Fibroblast of skin of scalp (primary cell): ENCODE data around the gene IRX4.
A peak's percentile ranks its signal among the peaks of the same experiment; 100 is the strongest.

Experiments used
- DNase-seq: peaks from one replicate; pipeline ENCODE4 v3.0.0-alpha.2; 2013

Gene IRX4

DNA sequence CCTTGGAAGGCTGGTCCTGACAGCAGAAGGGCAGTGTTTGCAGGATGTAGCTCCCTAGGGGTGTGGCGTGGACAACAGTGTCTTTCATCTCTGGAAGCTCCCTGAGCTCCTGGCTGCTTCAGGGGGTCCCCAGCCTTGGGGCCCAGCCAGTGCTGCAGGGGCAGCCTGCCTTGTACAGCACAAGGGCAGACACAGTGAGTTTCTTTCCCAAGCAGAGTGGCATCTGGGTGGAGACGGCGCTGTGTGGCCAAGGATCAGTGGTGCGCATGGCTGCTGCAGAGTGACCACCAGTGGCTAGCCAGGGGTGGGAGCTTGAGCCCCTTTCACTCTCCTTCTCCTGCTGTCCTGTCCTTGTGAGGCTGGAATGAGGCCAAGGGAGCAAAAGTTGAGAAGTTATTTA lies 7.6 kb upstream of the IRX4 start:
- DNase-seq, result no peak

DNA sequence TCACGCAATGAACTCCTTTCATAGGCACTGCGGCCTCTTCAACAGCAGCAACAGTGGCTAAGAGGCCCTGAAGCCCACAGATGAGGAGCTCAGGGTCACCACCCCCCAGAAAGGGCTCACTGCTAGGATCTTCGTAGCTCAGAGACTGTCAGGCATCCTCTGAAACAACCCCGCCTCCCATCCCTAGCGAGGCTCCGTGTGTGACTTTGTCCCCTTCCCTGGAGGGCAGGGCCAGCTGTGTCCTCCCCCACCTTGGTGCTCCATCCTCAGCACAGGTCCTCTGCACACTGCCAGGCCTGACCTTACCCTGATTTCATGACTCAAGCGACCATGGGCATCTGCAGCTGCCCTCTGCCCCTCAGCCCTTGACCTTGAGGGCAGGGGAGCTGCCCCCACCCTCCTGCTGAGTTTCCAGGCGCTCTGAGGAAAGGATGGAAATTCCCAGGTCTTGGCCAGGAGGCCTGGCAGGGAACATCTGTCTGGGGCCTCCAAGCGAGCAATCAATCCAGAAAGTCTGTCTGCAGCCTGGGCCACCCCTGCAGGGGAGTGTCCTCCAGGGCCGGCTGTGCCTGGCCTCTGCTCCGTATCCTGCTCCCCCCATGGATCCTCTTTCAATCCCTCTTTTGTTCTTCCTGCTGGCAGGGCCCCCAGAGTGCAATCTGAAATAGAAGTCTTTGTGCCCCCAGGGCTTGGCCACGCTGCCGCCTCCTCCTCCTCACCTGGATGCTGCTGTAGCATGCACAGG lies 6.8 kb upstream of the IRX4 start:
- DNase-seq, result no peak

DNA sequence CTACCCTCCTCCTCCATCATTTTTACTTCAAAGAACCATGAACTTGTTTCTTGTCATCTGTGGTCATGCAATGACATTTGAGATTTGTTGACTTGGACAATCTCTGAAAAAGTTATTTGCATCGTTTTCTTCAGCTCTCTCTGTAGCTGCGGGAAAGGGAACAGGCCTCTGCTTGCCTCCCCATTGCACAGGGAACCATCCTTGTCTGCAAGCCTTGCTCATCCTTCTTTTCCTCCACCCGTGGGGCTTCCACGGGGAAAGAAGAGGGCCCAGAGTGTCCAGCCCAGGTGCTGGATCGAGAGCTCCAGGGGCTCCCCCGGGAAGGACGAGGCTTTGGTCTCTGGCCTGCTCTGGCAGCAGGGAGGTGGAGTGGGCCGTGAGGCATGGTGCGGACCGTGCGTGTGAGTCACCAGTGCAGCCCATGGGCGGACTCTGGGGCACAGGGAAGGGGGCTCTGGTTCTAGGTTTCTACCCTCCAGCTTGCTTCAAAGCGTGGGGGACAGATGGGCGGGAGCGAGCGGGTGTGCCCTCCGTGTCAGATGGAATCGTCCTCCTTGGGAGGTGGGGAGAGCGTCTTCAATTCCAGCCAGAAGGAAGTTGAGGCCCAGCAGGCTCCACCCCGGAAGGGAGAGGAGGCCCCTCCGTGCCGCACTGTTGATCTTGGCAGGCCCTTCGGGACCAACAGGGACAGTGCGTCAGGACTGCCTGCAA lies 6.0 kb upstream of the IRX4 start:
- no peak for DNase-seq

DNA sequence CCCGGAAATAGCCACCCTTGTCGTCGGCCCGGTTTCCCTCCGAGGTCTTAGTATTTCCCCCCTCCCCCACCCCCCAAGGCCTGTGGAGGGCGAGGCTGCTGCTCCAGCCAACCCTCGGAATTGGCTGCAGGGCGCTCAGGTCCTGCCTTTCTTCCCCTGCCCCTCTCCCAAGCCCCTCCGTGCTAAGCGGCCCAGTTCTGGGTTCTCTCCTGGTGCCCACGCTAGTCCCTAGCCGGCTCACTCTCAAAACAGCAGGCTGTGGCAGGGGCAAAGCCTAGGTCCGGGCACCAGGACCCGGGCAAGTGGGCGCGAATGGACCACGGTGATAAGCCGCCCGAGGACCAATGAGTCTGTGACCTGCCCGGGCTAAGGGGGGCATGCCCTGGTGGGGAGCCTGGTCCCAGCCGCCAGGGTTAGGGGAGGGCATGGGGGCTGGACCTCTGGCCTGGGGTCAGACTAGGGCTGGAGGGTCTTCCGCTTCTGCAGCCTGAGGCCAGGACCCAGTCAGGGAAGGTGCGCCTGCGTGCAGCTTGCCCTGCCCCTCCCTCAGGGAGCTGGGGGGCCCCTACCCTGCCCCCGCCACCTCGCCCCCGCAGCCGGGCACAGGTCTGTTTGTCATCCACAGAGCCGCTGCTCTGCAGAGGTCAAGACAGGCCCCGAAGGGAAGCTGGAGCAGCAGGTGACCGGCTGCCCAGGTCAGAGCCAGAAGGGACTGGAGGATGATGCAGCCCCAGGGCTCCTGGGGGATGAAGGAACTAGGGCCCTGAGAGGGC lies 5.0 kb upstream of the IRX4 start:
- DNase-seq, result no peak

DNA sequence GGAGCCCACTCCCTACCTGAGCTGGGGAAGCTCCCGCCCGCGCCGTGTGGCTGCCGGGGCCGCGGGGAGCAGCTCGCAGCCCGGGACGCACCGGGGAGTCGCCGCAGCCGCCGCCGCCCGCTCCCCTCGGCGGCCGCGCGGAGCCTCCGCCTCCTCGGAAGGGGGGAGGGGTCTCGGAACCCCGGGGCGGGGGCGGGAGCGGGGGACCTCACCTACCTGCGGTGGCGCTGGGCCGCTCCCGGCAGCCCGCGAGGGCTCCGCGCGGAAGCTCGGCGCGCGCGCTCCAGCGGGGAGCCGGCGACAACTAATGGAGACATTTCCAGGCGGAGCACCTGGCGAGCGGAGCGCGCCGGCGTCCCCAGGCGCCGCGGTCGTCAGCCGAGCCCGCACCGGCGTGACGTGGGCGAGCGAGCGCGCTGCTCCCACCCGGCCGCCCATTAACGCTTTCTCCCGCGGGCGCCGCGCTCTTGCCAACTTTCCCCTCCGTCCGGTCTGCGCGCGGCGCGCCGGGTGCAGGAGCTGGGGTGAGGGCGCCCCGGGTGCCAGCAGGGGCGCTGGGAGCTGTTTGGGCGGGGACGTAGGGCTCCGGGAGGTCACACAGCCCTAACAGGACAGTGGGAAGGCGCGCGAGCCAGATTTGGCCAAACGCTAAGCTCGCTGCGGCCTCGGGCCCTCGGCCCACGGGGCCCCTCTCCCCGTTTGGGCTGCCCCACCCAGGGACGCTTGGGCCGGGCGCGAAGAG lies 4.3 kb upstream of the IRX4 start:
- no peak for DNase-seq

DNA sequence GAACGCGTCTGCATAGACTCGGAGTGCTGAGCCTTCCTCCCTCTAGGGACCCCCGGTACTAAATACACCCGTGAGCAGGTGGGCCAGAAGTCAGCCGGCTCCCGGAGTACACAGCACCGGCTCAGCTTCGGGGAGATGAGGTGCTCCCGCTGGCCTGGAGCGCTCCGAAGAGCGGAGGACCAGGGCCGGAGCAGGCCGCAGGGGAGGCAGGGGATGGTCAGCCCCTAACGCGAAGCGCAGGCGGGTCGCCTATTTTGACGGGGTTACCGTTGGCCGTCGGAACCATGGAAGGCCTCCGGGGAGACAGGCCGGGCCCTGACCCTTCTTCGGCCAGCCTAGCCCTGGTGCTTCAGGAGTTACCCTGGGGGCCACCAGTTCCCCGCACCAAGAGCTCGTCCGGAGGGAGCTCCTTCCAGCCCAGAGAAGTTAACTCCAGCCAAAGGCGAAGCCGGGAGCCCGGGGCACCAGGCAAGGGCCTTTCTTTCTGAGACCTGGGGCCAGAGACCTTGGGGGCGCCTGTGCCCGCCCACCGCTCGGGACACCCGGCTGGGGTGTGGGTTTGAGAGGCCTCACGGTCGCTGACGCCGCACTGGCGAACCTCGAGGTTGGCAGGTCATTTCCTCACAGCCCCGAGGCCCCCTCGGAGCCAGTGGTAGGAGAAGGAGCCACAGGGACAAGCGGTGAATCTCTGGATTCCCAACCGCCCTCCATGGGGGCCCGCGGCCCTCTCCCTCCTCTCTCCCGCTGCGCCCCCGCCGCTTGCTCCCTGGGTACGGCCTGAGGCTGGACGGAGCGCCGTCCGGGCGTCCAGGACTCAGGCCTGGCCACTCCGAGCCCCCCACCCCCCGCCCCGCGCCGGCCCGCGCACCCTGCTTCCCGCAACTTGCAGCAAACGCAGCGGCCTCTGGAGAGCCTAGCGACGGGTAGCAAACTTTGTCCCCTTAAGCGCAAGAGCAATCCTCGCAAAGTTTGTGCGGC lies 3.4 kb upstream of the IRX4 start:
- DNase-seq, result no peak

DNA sequence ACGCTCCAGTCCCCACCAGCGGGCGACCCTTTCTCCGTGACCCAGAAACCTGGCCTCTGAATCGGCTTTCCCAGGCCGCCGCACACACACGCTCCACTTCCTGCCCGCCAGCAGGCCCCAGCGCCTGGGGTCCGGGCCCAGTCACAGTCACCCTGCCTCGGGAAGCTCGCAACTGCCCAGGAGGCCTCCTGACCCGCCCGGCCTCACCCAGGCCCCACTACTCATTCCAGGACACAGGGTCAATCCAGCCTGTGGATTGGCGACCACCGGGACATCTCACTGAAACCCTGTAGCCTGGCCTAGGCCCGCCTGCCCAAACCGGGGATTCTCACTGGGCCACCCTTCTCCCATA lies 2.7 kb upstream of the IRX4 start:
- no peak for DNase-seq

DNA sequence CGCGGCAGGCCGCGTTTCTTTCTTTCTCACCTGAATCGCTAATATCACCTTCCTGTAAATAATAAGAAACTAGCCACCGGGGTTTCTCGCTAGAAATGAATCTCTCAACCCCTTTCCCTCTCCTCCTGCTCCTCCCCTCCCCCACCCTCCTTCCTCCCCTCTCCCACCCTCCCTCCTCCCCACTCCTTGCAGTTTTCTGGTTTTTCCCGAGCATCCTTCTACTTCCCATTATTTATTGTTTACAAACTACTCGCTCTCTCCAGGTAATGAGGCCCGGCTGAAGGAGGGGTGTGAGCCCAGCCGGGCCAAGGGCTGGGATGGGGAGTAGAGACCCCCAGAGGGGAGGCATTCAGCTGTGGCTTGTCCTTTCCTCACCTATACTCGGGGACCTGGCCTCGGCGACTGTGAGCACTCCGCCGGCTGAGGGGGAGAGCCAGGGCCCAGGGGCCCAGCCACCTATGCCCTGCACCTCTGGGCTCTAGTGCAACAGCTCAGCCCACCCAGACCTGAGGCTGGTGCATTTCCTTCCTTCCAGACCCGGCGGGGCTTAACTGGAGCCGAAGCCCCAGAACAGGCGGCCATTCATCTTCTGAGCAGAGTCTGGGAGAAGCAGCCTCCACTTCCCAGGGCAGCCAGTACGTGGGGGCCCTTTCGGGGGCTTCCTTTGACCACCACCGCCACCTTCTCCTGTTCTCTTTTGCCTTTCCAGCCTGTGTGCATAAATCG lies 2.1 kb upstream of the IRX4 start:
- DNase-seq, result no peak

DNA sequence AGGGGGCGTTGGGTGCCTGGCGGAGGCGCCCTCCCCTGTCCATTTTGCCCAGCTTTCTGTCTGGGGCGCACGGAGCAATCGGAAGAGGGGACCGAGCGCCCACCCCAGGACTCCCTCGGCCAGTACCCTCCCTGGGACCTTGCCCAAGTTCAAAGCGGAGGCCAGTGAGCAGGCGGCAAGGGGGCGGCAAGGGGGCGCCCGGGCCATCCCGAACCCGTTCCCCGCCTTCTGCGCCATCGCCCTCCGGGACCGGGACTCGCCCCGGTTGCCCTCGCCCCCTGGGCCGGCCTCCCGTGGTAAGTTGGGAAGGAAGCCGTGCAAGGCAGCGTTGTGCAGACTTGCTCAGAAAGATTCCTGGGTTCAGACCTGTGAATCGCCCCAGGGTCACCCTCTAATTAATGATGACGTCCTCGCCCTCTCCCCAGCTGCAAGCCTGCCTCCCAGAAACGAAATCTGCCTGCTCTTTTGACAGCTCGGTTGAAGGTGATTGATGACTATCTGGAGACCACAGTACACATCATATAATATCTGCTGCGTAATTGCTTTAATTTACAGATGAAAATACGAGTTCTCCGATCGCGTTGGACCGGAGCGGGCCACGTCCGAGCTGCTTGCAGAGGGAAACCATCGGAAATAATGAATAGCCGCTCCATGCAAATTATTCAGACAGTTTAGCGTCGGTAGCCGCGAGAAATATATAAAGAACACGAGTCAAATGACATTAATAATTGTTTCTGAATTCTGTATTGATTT lies 1.4 kb upstream of the IRX4 start:
- DNase-seq, result no peak

DNA sequence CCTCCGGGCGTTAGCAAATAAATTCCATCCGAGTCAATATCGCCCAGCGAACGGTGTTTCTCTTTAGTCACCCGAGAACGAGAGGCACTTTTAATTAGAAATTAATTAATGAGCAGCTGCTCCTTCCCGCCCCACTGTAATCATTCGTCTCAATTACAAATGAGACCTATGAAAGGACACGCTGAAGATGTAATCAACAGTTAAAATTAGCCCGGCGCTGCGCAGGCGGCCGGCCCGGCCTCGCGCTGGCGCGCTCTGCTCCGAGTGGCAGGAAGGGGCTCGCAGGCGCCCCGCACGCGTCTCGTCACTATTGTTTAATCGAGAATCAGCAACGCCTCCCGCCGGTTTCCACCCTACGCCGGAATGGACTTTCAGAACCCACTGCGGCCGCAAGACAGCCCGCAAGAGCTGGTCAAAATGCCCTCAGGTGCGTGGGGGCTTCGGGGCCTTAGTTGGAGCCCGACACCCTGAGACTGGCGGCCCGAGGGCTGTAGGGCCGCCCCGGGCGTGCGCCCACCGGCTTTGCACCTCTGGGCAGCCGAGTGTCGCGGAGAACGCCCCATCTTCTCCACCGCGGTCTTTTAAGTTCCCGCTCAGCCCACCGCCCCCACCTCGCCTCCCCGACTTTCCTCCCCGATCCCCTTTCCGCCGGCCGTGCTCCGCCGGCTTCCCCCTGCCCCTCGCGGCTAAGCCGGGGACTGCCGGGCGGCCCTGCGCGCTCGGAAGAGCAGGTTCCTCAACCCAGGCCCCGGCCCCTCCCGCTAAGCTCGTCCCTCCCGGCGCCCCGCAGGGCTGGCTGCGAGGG lies 597 bp upstream of the IRX4 start:
- no peak for DNase-seq

DNA sequence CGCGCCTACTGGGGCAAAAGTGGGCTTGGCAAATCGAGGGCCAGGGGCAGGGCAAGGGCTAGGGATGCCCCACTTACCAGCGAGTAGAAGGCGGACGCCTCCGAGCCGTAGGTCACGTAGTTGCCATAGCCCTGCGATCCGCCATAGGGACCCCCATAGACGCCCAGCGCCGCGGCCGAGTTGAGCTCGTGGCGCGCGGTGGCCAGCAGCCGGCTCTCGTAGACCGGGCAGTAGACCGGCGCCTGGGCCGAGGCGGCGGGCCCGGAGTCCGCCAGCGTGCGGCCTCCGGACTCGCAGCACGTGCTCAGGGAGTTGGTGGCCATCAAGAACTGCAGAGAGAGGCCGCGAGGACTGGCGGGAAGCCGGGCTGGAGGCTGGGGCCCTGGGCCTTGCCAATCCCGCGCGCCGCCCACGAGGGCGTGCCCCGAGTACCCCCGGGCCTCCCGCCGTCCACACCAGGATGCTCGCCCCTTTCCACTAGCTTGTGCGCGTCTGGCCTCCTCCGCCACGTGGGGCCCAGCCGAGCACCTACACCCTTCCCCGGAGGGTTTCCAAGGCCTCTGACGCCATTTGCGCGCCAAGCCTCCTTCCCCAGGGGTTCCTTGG lies 891 bp downstream of the IRX4 start:
- DNase-seq, result no peak

DNA sequence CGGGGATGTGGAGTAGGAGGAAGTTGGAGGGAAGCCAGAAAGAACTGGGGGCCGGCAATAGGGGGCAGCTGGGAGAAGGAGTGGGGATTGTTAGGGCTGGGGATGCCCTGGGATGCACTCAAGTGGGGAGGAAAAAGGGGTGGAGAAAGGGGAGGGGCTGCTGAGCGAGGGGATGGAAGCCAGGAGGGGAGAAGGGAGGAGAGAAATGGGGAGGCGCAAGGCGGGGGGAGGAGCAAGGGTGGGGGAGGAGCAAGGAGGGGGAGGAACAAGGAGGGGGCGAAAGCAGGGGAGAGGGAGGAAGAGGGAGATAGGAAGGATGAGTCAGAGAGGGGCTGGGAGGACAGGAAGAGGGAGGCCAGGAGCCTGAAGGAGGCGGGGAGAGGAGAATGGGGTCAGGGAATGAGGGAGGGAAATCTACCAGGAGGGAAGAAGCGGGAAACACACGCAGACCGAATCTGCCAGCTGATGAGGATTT lies 1.6 kb downstream of the IRX4 start:
- peak; percentile 37 for DNase-seq

DNA sequence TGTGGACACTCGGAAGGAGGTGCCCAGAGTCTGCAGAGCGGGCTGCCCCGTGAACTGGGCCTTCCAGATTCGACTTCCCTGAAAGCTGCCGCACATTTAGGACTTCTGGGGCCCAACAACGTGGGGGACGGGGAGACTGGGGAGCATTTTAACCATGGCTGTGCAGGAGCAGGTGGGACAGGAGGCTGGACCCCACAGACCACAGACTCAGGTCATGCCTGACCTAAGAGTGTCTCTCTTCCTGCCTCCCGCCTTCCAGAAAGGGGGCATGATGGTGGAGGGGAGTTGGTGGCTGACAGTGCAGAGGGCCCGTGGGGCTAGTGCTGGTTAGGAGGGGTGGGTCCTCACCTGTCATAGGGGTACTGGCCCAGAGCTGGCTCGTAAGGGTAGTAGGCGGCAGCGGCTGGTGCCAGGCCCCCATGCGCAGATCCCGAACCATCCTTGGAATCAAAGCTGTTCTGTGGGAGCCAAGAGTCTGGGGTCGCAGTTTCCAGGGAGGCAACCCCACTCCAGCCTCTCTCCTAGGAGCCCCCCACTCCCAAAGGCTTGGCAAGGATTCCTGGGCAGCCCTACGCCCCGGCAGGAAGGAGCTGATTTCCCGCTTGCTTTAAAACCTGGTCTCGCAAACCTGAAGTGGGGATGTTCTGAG lies 2.2 kb downstream of the IRX4 start:
- DNase-seq, result no peak

DNA sequence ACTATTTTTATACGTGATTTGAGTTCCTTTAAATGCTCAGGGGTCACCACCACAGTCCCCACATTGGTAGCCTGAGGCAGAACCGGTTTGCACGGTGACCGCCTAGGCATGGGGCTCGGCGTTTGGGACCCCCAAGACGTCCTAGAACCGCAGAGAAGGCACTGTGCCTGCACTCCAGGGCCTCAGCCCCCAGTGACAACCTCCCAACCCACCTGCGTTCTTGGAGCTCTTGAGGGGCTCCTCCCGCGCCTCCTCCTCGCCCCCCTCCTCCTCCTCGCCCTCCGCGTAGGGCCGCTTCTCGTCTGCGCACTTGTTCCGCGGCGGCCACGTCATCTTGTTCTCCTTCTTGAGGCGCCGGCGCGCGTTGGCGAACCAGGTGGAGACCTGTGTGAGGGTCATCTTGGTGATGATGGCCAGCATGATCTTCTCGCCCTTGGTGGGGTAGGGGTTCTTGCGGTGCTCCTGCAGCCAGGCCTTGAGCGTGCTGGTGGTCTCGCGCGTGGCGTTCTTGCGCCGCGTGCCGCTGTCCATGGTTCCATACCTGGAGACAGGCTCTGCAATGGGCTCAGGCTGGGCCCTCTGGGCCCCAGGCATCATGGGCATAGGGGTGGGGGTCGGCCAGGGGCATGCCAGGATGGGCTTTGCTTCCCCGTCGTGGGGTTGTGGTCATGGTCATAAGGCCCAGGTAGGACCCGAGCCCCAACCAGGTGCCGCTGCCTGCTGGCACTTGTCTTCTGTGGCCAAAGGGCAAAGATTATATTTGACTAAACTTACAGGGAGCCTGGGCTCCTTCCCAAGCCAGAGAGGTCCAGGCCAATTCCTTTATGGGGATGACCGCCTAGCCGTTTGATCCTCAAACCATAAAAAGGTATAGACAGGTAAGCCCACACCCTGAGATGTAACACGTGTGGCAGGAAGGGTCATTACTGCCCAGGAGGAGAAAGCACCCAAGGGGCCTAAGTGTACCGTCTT lies 3.1 kb downstream of the IRX4 start:
- no peak for DNase-seq

DNA sequence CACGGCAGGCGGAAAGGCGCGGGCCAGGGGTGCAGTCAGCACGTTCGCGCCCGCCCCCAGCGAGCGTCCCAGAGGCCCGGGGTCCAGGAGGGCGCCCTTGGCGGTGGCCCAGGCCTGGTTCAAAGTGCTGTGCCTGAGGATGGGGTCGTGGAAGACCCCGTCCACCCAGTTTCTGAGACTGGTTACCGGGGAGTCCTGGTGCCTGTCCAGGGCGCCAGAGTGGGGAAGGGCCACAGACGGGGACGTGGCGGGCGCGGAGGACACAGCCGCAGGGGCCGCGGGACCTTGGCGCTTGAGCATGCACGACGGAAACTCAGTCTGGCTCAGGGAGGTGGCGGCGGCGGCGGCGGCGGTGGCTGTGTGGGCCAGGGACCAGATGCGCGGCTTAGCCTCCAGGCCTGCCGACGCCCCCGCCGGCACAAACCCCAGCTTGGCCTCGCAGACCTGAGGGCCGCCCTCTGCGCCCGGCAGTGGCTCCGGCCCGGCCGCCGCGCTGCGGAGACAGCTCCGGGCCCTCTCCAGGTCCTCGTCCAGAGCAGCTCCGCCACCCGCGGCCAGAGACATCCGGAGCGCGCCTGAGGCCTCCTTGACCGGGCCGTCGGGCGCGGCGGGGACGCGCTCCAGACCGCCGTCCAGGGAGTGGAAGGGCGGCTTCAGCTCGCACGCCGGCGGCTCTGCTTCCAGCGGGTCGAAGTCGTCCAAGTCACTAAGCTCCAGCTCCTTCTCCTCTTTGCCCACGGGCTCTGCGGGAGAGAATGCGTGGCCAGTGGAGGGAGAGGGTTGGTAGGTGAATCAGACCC lies 4.5 kb downstream of the IRX4 start:
- no peak for DNase-seq
